Measurements from ENCODE around the gene TMEM260.

Gene TMEM260

GRCh38 chr14:56579345-56580220 is at the start of gene TMEM260:
TSS of gene TMEM260 (plus strand) at chr14:56579798. CDS start at chr14:56579915, 117 bp downstream.
- peak; percentile 36 for DNase-seq

- no peak for DNase-seq
These were observed 47.1 kb upstream of the TMEM260 start for GRCh38 chr14:56532546-56532945.

GRCh38 chr14:56534656-56535055 is 44.9 kb upstream of the TMEM260 start:
- no peak for DNase-seq

GRCh38 chr14:56539862-56540261 is 39.7 kb upstream of the TMEM260 start:
- no peak for DNase-seq

GRCh38 chr14:56543436-56543835 is 36.2 kb upstream of the TMEM260 start:
- no peak for DNase-seq

GRCh38 chr14:56549721-56550120 is 29.9 kb upstream of the TMEM260 start:
- DNase-seq, result no peak

GRCh38 chr14:56552615-56553014 is 27.0 kb upstream of the TMEM260 start:
- no peak for DNase-seq

GRCh38 chr14:56554301-56554700 is 25.3 kb upstream of the TMEM260 start:
- DNase-seq, result no peak

DNA sequence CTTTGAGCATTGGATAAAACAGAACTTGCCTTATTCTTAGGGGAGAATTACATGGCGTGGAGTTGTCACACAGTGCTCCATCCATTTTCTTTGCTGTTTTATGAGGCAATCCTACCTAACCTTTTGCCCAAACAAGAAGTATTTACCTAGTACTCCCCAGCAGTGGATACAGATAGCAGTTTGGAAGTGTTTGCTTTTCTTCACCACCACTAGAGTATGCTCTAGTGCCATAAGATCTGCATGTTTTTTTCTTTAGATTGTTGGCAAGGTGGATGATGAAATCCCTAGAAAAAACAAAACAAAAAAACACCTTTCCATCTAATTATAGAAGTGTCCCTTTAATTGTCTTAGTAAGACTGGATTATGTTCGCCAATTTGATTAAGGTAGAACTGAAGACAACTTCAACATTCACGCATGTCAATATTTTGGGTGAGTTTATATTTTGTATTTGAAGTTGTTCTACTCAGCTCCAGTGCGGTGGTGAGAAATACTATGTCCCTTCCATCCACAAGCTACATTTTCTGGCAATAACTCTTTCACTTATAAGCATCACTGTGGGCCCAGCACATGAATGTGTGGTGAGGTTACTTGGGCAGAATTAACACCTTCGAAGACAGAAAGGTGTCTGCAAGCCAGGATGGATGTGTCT is 23.6 kb upstream of the TMEM260 start:
- DNase-seq, result no peak

DNA sequence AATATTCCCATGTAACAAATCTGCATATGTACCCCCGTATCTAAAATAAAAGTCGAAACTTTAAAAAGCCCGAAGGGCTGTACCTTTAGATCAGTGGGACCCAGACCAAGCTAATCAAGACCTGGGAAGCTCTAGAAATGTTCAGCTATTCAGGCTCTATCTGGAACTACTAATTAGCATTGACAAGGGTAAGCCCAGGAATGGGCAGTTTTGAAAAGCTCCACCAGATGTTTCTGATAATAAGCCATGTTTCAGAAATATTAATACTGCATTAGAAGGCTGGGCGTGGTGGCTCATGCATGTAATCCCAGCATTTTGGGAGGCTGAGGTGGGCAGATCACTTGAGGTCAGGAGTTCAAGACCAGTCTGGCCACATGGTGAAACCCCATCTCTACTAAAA is 20.4 kb upstream of the TMEM260 start:
- DNase-seq, result no peak

DNA sequence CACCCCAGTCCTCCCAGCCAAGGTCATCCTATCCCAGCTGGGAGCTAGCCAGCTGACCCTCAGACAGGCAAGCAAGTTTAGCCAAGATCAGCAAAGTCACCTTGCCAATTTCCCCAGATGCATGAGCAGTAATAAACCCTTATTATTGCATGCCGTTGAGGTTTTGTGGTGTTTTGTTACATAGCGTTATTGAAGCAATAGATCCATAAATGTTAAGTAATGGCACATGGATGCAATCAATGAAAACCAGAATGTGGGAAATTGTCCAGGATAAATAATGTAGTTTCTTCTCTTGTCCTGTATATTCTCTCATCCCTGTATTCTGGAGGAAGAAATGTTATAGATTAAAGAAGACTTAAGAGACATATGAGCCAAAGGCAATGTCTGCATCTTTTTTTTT is 18.0 kb upstream of the TMEM260 start:
- no peak for DNase-seq

GRCh38 chr14:56562883-56563282 is 16.7 kb upstream of the TMEM260 start:
- no peak for DNase-seq

- DNase-seq, result no peak
These were observed 10.4 kb upstream of the TMEM260 start for GRCh38 chr14:56569174-56569573.

- DNase-seq, result no peak
These were observed 9.3 kb upstream of the TMEM260 start for GRCh38 chr14:56570295-56570694.

GRCh38 chr14:56580221-56580711 is 668 bp downstream of the TMEM260 start:
- DNase-seq, result no peak

DNA sequence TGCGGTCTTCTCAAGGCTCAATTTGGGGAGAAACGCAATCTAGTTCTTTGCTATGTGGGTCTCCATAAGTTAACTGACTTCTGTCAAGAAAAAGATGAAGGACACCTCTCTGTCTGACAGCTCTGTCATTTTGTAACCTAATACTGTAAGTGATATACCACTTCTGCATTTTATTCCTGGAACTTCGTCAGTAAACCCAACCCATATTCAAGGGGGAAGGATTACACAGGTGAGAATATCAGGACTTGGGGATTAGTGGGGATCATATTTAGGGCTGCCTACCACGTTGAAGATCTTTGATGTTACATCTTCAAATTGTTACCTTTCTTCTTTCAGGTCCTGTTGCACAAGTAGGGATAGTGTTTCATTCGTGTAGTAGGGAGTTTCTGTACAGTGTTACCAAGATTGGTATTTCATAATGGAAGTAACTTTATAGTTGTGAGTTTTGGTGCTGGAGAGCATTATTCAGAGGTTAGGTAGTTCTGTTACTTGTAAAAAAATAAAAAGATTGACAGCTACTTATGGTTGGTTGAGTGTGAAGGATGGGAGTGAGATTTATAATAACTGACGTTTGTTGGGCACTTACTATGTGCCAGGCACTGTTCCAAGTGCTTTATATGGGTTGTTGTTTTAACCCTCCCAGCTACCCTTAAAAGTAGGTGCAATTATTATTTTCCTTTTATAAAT is 1.6 kb downstream of the TMEM260 start:
- no peak for DNase-seq

GRCh38 chr14:56585461-56586084 is 6.0 kb downstream of the TMEM260 start:
- DNase-seq, result no peak

DNA sequence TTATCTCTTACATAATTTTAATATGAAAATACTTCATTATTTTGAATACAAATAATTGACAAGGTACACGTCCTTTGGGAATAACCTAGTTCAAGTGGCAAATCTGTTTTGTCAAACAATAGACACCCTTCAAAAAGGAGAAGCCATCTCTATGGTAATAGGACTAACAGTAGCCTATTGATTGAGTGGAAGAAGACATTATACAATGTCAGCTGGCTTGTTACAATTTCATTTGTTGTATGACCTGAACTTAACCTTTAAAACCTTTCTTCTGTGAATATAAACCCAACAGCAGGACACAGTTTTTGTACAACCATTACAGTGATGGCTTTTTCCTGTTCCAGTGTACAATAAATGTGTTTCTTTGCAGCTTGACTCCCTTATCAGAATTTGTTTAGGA is 8.1 kb downstream of the TMEM260 start:
- DNase-seq, result no peak

DNA sequence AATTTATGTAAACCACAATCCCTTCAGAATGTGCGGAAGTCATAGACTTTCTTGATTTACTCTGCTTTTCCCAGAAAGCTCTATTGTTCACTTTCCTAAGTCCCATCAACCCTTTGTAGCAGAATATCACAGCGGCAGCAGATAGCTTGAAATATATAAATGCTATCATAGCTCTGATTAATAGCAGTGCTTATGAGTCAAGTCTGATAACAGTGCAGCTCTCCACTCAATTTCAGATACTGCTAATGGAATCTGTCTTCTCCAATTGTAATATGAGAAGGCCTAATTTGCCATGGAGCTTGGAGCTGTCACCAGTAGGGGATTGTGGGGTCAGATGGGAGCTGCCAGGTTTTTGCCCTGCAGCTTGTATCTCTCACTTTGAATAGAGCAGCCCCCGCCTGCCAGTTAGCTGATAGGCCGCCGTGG is 10.9 kb downstream of the TMEM260 start:
- no peak for DNase-seq

- DNase-seq, result no peak
These were observed 13.3 kb downstream of the TMEM260 start for GRCh38 chr14:56592746-56593544.

DNA sequence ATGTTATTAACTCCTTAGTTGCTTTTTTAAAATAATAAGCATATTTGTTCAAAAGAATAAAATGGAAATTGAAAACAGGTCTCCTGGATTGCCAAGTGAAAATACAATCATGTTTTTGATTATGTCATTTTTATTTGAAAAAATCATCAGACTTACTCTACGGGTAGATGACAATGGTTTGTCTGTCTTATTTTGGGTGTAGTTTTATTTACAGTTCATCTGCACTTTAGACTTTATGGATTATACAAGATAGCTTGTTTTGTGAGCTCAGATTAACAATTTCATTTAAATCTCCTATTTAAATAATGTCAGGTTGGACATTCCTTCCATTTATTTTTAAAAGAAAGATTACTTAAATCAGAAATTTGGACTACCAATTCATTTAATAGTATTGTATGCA is 14.8 kb downstream of the TMEM260 start:
- no peak for DNase-seq

DNA sequence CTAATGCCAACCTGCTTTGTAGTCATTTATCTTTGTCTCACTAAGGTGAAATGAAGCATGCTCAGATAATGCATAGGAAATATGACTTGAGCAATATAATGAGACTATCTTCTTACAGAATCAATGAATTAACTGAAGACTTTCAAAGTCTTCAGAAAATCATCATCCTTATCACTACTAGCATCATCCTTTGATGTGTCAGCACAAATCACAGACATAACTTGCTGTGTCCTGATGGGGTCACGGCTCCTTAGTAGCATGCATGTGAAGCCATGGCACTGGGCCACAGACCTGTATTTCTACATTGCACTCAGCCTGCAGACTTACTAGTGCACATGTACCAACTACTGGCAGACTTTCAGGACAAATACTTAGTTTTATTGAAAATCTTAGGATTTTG is 18.9 kb downstream of the TMEM260 start:
- no peak for DNase-seq
